ENCODE measurements around the gene IFNL1.

DNA sequence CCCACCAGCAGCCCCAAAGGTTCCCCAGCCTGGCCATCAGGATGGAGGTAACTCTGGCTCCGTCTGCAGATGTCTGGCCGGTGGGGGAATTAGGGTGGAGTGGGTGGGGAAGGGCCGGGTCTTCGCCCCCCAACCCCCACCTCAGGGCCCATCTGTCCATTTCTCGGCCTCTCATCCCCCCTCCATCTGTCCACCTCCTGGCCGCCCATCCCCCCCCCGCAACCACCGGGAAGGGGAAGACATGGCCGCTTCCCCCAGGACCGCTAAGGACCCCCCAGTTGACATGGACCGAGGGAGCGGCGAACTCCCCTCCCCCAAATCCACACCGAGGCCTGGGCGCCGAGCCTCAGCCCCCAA, 23.7 kb downstream of the IFNL1 start:
- no peak for TF ChIP-seq POLR2A (IDR thresholded peaks at IDR 0.05)
- TF ChIP-seq, protein P1, sequence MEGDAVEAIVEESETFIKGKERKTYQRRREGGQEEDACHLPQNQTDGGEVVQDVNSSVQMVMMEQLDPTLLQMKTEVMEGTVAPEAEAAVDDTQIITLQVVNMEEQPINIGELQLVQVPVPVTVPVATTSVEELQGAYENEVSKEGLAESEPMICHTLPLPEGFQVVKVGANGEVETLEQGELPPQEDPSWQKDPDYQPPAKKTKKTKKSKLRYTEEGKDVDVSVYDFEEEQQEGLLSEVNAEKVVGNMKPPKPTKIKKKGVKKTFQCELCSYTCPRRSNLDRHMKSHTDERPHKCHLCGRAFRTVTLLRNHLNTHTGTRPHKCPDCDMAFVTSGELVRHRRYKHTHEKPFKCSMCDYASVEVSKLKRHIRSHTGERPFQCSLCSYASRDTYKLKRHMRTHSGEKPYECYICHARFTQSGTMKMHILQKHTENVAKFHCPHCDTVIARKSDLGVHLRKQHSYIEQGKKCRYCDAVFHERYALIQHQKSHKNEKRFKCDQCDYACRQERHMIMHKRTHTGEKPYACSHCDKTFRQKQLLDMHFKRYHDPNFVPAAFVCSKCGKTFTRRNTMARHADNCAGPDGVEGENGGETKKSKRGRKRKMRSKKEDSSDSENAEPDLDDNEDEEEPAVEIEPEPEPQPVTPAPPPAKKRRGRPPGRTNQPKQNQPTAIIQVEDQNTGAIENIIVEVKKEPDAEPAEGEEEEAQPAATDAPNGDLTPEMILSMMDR (IDR thresholded peaks at IDR 0.05), result no peak

All from thyroid gland (tissue), 4 donors.